Lung microvascular endothelial cell (primary cell): Measurements from ENCODE around the gene BRF1. TPM values are rescaled to one million over a fixed set of nuclear protein-coding genes. Genes with fewer than 3 reads are reported as not detected.
A peak's percentile ranks its signal among the peaks of the same experiment; 100 is the strongest.
"Not testable (repeated sequence)": the region's sequence is repeated elsewhere in the genome, so short reads cannot be mapped to it uniquely, and the experiment has no call there.

Experiments
- DNase-seq, 2 donors: peaks; one replicate each; pipeline versions ENCODE4 v3.0.0 to v3.0.0-alpha.2; 2010; ENCODE audit warnings: low read depth in 2 of 2
- total RNA-seq: library from RNA; depleted of rRNA; stranded (reverse); fragments of >200 nt; gene quantifications from 2 replicates; pipeline ENCODE4 v1.2.1, GENCODE V29; 2014

The BRF1 gene
- total RNA-seq, 1 donor from 2014 or later = 34.7 TPM

- no peak for DNase-seq
These were observed 15.8 kb upstream of the BRF1 start for GRCh38 chr14:105316577-105316941.

- no peak for DNase-seq
These were observed 15.3 kb upstream of the BRF1 start for GRCh38 chr14:105315941-105316576.

GRCh38 chr14:105315211-105315721 lies 14.5 kb upstream of the BRF1 start:
- peak; percentile 37 to 42 for DNase-seq

- DNase-seq = peak; percentile 87 to 93
These were observed 13.7 kb upstream of the BRF1 start, which contains the start of gene PACS2 for GRCh38 chr14:105314287-105315200. PACS2 (plus strand) TSS chr14:105314748; CDS start chr14:105314919, 171 bp downstream.

- DNase-seq = peak in 1 of 2 donors; percentile 23
These were observed 12.8 kb upstream of the BRF1 start for GRCh38 chr14:105313381-105314286.

- DNase-seq = no peak
These were observed 12.2 kb upstream of the BRF1 start for GRCh38 chr14:105312973-105313372.

- no peak for DNase-seq
These were observed 11.0 kb upstream of the BRF1 start for GRCh38 chr14:105311838-105312237.

GRCh38 chr14:105309371-105309770 lies 8.6 kb upstream of the BRF1 start:
- DNase-seq = no peak

GRCh38 chr14:105307052-105307727 lies 6.4 kb upstream of the BRF1 start:
- DNase-seq = no peak

GRCh38 chr14:105305791-105306190 lies 5.0 kb upstream of the BRF1 start:
- no peak for DNase-seq

GRCh38 chr14:105305345-105305744 lies 4.5 kb upstream of the BRF1 start:
- DNase-seq = no peak

GRCh38 chr14:105304565-105304964 lies 3.8 kb upstream of the BRF1 start:
- no peak for DNase-seq

GRCh38 chr14:105303949-105304348 lies 3.1 kb upstream of the BRF1 start:
- DNase-seq = no peak

GRCh38 chr14:105301915-105302249 lies 1.1 kb upstream of the BRF1 start:
- not testable (repeated sequence) for DNase-seq

- peak; percentile 94 to 97 for DNase-seq
These were observed 508 bp upstream of the BRF1 start for GRCh38 chr14:105301103-105301914.

GRCh38 chr14:105299654-105300541 lies 903 bp downstream of the BRF1 start:
- DNase-seq = peak in 1 of 2 donors; percentile 24

- not testable (repeated sequence) for DNase-seq
These were observed 3.5 kb downstream of the BRF1 start for GRCh38 chr14:105297311-105297710.

- peak; percentile 91 to 98 for DNase-seq
These were observed 6.6 kb downstream of the BRF1 start for GRCh38 chr14:105294142-105294597.
